BLaER1 treated with 17β-estradiol and CSF1 and Interleukin-3, amounts not matched to agents 10 nM and 100 nM (cell line): ENCODE measurements around the gene NELL1.

ENCODE experiments used
- H3K27ac ChIP-seq, 11 experiments: shearing (Covaris generic); formaldehyde crosslinking; 2 replicates each; pipeline ENCODE4 v1.8.1; 2022
- H3K27me3 ChIP-seq, 11 experiments: shearing (Covaris generic); formaldehyde crosslinking; 2 replicates each; pipeline ENCODE4 v1.8.1; 2022
- H3K36me3 ChIP-seq, 11 experiments: shearing (Covaris generic); formaldehyde crosslinking; 2 replicates each; pipeline ENCODE4 v1.8.1; 2022
- H3K4me1 ChIP-seq, 10 experiments: shearing (Covaris generic); formaldehyde crosslinking; 2 replicates each; pipeline ENCODE4 v1.8.1; 2022
- H3K4me2 ChIP-seq, 11 experiments: shearing (Covaris generic); formaldehyde crosslinking; 2 replicates each; pipeline ENCODE4 v1.8.1; 2022
- H3K4me3 ChIP-seq, 10 experiments: shearing (Covaris generic); formaldehyde crosslinking; 2 replicates each; pipeline ENCODE4 v1.8.1; 2022
- H3K9ac ChIP-seq, 11 experiments: shearing (Covaris generic); formaldehyde crosslinking; 2 replicates each; pipeline ENCODE4 v1.8.1; 2022
- H3K9me3 ChIP-seq, 11 experiments: shearing (Covaris generic); formaldehyde crosslinking; replicated peaks in 1 of 11; 2 replicates each; pipeline ENCODE4 v1.8.1; 2022
- H4K20me1 ChIP-seq, 11 experiments: shearing (Covaris generic); formaldehyde crosslinking; 2 replicates each; pipeline ENCODE4 v1.8.1; 2022
- Cebpa-rat ChIP-seq, 11 experiments: shearing (Covaris generic); IDR thresholded peaks; 2 replicates each; pipeline ENCODE4 v1.8.1; 2022

The NELL1 gene

GRCh38 chr11:20881328-20882079, 212.1 kb downstream of the NELL1 start:
- Histone ChIP-seq H3K27me3 (no peaks in the 10 kb centered on the region), H3K4me1 (no peaks in the 10 kb centered on the region), H3K27ac (no peak overlapping the region), H3K4me3 (no peak overlapping the region), H3K4me2 (no peak overlapping the region), H3K9me3 (no peaks in the 10 kb centered on the region), H4K20me1 (no peaks in the 10 kb centered on the region), H3K36me3 (no peaks in the 10 kb centered on the region), H3K9ac (no peak overlapping the region)
- no peak for TF ChIP-seq Cebpa-rat (IDR thresholded peaks at IDR 0.05)

DNA sequence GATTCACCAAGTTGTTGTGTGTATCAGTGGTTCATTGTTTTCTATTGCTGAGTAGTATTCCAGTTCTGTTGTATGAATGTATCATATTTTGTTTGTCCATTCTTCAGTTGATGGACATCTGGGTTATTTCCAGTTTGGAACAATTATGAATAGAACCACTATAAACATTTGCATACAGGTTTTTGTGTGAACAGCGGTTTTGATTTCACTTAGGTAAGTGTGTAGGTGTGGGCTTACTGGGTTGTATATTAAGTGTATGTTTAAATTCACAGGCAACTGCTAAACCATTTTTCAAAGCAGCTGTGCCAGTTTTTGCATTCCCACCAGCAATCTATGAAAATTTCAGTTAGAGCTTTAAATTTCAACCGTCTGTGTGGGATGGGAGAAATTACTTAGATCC, 217.8 kb downstream of the NELL1 start:
- no peak overlapping the region for H3K27ac ChIP-seq
- no peaks in the 10 kb centered on the region for H3K4me1 ChIP-seq
- H3K9ac ChIP-seq = no peak overlapping the region
- no peak overlapping the region for H3K4me3 ChIP-seq
- H3K9me3 ChIP-seq = no peaks in the 10 kb centered on the region
- no peaks in the 10 kb centered on the region for H3K27me3 ChIP-seq
- 0 out of 22 replicates have a peak, but pooled peaks cover 0 to 6% (median 0%) of the 10 kb centered on the region in 11 experiments for H3K36me3 ChIP-seq
- no peak overlapping the region for H3K4me2 ChIP-seq
- no peaks in the 10 kb centered on the region for H4K20me1 ChIP-seq
- TF ChIP-seq Cebpa-rat (IDR thresholded peaks at IDR 0.05) = no peak

DNA sequence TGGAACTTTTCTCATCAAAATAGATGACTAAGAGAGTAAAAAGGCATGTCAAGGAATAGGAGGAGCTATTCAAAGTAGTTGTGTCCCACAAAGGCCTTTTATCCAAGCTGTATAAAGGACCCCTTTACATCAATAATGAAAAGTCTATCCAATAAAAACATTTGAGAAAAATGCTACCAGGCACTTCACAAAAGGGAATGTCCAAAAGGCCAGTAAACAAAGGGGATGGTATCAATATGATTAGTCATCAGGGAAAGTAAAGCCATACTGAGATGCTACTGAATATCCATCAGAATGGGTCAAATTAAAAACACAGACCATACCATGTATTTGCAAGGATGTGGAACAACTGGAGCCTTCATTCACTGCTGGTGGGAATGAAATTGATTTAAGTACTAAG, 224.9 kb downstream of the NELL1 start:
- no peak overlapping the region for H3K27ac ChIP-seq
- no peaks in the 10 kb centered on the region for H3K4me1 ChIP-seq
- TF ChIP-seq Cebpa-rat (IDR thresholded peaks at IDR 0.05) = no peak
- H3K4me2 ChIP-seq = no peak overlapping the region
- H4K20me1 ChIP-seq = no peaks in the 10 kb centered on the region
- peaks cover 0 to 5% (median 0%) of the 10 kb centered on the region in 11 experiments; a peak in 4 of 22 replicates for H3K9me3 ChIP-seq
- H3K36me3 ChIP-seq = 0 out of 22 replicates have a peak, but pooled peaks cover 0 to 6% (median 0%) of the 10 kb centered on the region in 11 experiments
- no peaks in the 10 kb centered on the region for H3K27me3 ChIP-seq
- H3K9ac ChIP-seq = no peak overlapping the region
- H3K4me3 ChIP-seq = no peak overlapping the region

DNA sequence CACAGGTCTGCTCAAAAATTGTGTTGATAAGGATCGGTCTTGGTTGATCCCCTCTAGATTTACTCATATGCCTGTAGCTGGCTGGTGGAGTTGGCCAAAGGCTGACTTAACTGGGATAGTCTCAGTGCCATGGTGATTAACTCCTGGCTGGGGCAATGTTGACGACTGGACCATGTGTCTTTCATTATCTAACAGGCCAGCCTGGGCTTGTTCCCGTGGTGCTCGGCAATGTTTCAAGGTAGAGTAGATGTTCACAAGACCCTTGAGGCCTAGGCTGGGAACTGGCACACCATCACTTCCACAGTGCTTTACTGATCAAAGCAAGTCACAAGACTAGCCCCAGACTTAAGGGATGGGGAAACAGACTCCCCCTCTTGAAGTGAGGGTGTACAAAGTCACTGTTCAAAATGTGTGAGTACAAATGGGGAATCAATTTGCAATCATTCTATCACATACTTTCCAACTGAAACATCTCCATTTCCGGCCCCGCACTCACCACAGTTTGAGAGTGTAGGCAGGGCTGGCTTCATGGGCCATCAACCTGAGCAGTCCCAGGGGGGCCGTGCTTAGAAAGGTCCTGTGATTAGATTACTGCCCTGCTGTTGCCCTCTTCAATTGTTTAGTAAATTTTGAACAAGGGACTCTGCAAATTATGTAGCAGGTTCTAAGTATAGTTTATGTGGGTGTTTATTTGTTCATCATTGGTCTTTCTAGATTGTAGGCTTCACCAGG, 240.8 kb downstream of the NELL1 start:
- H3K4me3 ChIP-seq = no peak overlapping the region
- H3K36me3 ChIP-seq = no peaks in the 10 kb centered on the region
- no peaks in the 10 kb centered on the region for H3K27me3 ChIP-seq
- no peak overlapping the region for H3K9ac ChIP-seq
- TF ChIP-seq Cebpa-rat (IDR thresholded peaks at IDR 0.05) = no peak
- H3K27ac ChIP-seq = peak overlapping the region in 2 of 11 experiments; percentile 9 to 11; a peak in 3 of 22 replicates
- peaks cover 0 to 8% (median under 1%) of the 10 kb centered on the region in 11 experiments; a peak in 3 of 22 replicates for H3K9me3 ChIP-seq
- no peaks in the 10 kb centered on the region for H4K20me1 ChIP-seq
- peaks cover 0 to 21% (median 11%) of the 10 kb centered on the region in 10 experiments; a peak in 14 of 20 replicates for H3K4me1 ChIP-seq
- H3K4me2 ChIP-seq = peak overlapping the region in 8 of 11 experiments; percentile 24 to 77 (median 54); a peak in 16 of 22 replicates

DNA sequence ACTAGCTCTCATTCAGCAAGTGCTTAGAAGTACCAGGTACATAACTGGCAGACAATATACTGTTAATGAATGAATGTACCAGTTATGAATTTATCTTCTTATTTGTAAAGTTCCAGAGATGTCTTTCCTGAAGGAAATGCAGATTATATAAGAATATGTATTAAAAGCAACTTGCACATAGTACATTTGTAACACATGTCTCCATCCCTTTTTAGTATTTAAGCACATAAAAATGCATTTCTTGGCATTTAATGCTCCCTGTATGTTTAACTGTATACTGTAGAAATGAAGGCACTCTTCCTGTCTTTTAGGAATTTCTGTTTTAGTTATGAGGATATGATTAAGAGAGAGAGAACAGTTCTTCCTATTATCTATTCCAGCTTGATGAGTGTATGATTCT, 241.3 kb downstream of the NELL1 start:
- H4K20me1 ChIP-seq = no peaks in the 10 kb centered on the region
- H3K4me2 ChIP-seq = peak overlapping the region in 6 of 11 experiments; percentile 47 to 59 (median 54); a peak in 6 of 22 replicates
- no peaks in the 10 kb centered on the region for H3K27me3 ChIP-seq
- TF ChIP-seq Cebpa-rat (IDR thresholded peaks at IDR 0.05) = no peak
- peaks cover 0 to 21% (median 11%) of the 10 kb centered on the region in 10 experiments; a peak in 14 of 20 replicates for H3K4me1 ChIP-seq
- no peak overlapping the region for H3K9ac ChIP-seq
- no peak overlapping the region for H3K27ac ChIP-seq
- no peaks in the 10 kb centered on the region for H3K36me3 ChIP-seq
- H3K9me3 ChIP-seq = peaks cover 0 to 8% (median 0%) of the 10 kb centered on the region in 11 experiments; a peak in 2 of 22 replicates
- H3K4me3 ChIP-seq = no peak overlapping the region

- no peak for TF ChIP-seq Cebpa-rat (IDR thresholded peaks at IDR 0.05)
- no peaks in the 10 kb centered on the region for H4K20me1 ChIP-seq
Observed at GRCh38 chr11:20912065-20912821, 242.9 kb downstream of the NELL1 start.

GRCh38 chr11:20912922-20913512, 243.6 kb downstream of the NELL1 start:
- Histone ChIP-seq H3K9me3 (peaks cover 0 to 4% (median 0%) of the 10 kb centered on the region in 11 experiments; a peak in 1 of 22 replicates), H3K27me3 (no peaks in the 10 kb centered on the region), H3K4me2 (no peak overlapping the region), H3K4me3 (no peak overlapping the region), H3K9ac (no peak overlapping the region), H3K4me1 (peaks cover 0 to 21% (median 11%) of the 10 kb centered on the region in 10 experiments; a peak in 14 of 20 replicates), H4K20me1 (no peaks in the 10 kb centered on the region), H3K36me3 (no peaks in the 10 kb centered on the region), H3K27ac (no peak overlapping the region)
- no peak for TF ChIP-seq Cebpa-rat (IDR thresholded peaks at IDR 0.05)

More at GRCh38 chr11:20912065-20912821, 242.9 kb downstream of the NELL1 start:
- peaks cover 0 to 21% (median 11%) of the 10 kb centered on the region in 10 experiments; a peak in 14 of 20 replicates for H3K4me1 ChIP-seq
- H3K36me3 ChIP-seq = no peaks in the 10 kb centered on the region
- no peak overlapping the region for H3K4me2 ChIP-seq
- H3K27ac ChIP-seq = no peak overlapping the region
- no peak overlapping the region for H3K4me3 ChIP-seq
- no peak overlapping the region for H3K9ac ChIP-seq
- H3K9me3 ChIP-seq = peaks cover 0 to 8% (median 0%) of the 10 kb centered on the region in 11 experiments; a peak in 2 of 22 replicates
- no peaks in the 10 kb centered on the region for H3K27me3 ChIP-seq

GRCh38 chr11:20917306-20917705, 247.9 kb downstream of the NELL1 start:
- Histone ChIP-seq H3K4me3 (no peak overlapping the region), H3K27ac (no peak overlapping the region), H3K27me3 (no peaks in the 10 kb centered on the region), H3K4me2 (no peak overlapping the region), H3K4me1 (no peaks in the 10 kb centered on the region), H3K9ac (no peak overlapping the region), H4K20me1 (no peaks in the 10 kb centered on the region), H3K36me3 (no peaks in the 10 kb centered on the region), H3K9me3 (no peaks in the 10 kb centered on the region)
- TF ChIP-seq Cebpa-rat (IDR thresholded peaks at IDR 0.05) = no peak
